ENCODE data around the gene USP15.

GRCh38 chr12:62372134-62372533, 111.9 kb downstream of the USP15 start:
- TF ChIP-seq CTCF (IDR thresholded peaks at IDR 0.05; ENCODE audit: insufficient read depth, low read length) (no peak), REST (IDR thresholded peaks at IDR 0.05; ENCODE audit: insufficient replicate concordance, low read depth) (no peak), POLR2AphosphoS5 (IDR thresholded peaks at IDR 0.05; ENCODE audit: low read depth) (no peak), GABPA (IDR thresholded peaks at IDR 0.05; ENCODE audit: low read depth) (no peak)

Data from HL-60 (cell line).